NB4 (cell line): ENCODE data around the gene BTBD9.

Source experiments
- DNase-seq: peaks from one replicate; pipeline ENCODE4 v3.0.0; 2010; ENCODE audit warnings: low read depth
- H3K4me3 ChIP-seq: one replicate; pipeline ENCODE4 v1.5.1; 2011; ENCODE audit warnings: mild to moderate bottlenecking, low read depth, low read length, moderate library complexity
- MAX ChIP-seq: IDR thresholded peaks from 2 replicates; pipeline ENCODE4 v1.6.1; 2011; ENCODE audit warnings: low read depth, low read length
- MYC ChIP-seq: IDR thresholded peaks from 2 replicates; pipeline ENCODE4 v1.6.1; 2011; ENCODE audit warnings: low read depth, low read length
- POLR2A ChIP-seq: IDR thresholded peaks from 2 replicates; pipeline ENCODE4 v1.6.1; 2011; ENCODE audit warnings: mild to moderate bottlenecking; ENCODE audit not compliant: insufficient read length; ENCODE audit errors: extremely low read depth
- TF ChIP-seq, protein P1 (sequence below): IDR thresholded peaks from one replicate; pipeline ENCODE4 v1.5.1; 2012; ENCODE audit warnings: low read depth, low read length

BTBD9 gene

GRCh38 chr6:38153076-38153797 is 486.5 kb downstream of the BTBD9 start:
- no peak overlapping the region for H3K4me3 ChIP-seq
- no peak for DNase-seq
- TF ChIP-seq MYC (no peak), MAX (no peak), POLR2A (no peak)
- TF ChIP-seq, protein P1, sequence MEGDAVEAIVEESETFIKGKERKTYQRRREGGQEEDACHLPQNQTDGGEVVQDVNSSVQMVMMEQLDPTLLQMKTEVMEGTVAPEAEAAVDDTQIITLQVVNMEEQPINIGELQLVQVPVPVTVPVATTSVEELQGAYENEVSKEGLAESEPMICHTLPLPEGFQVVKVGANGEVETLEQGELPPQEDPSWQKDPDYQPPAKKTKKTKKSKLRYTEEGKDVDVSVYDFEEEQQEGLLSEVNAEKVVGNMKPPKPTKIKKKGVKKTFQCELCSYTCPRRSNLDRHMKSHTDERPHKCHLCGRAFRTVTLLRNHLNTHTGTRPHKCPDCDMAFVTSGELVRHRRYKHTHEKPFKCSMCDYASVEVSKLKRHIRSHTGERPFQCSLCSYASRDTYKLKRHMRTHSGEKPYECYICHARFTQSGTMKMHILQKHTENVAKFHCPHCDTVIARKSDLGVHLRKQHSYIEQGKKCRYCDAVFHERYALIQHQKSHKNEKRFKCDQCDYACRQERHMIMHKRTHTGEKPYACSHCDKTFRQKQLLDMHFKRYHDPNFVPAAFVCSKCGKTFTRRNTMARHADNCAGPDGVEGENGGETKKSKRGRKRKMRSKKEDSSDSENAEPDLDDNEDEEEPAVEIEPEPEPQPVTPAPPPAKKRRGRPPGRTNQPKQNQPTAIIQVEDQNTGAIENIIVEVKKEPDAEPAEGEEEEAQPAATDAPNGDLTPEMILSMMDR, result no peak

DNA sequence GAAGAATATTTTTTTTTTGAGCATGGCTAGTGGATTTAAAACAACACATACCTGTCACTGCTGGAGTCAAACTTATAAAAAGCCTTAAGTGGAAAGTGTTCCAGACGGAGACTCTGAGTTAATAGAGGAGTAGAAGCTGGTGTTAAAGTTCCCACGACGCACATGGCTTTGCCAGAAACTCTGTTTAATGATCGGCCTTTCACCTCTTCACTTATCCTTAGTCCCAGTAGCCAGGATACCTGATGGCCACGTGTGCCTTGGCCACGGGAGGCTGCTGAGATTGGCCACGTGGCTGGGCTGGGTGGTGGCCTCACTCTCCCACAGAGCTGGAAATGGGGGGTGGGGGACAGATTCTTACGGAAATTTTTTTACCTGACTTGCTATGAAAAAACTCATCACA is 487.1 kb downstream of the BTBD9 start:
- no peak for DNase-seq
- TF ChIP-seq MAX, result no peak
- no peak for TF ChIP-seq POLR2A
- H3K4me3 ChIP-seq, result no peak overlapping the region

- TF ChIP-seq POLR2A (no peak), MYC (no peak), MAX (no peak)
- TF ChIP-seq, protein P1, result no peak
- DNase-seq, result no peak
- no peak overlapping the region for H3K4me3 ChIP-seq
Observed at GRCh38 chr6:38151580-38152500, 487.9 kb downstream of the BTBD9 start.

GRCh38 chr6:38150681-38151296 is 488.9 kb downstream of the BTBD9 start:
- TF ChIP-seq MYC (no peak), MAX (no peak), POLR2A (no peak)
- no peak overlapping the region for H3K4me3 ChIP-seq
- no peak for DNase-seq

DNA sequence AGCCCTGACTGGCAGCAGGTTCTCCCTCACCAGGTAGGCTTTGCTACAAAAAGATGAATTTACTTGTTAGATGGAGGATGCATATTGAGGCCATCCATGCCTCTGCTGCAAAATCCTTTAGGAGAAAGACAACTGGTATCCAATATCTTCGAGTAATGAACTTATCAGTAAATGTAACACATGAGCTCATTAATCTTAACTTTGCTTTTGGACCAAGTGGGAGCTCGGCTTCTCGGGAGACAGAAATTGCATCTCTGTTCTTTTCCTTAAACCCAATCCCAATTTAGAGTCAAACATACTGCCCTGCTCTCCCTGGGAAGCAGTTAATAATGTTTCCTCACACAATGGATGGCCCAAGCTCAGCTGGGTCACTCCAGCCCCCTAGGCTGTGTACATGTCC is 489.7 kb downstream of the BTBD9 start:
- no peak for TF ChIP-seq MYC
- DNase-seq, result no peak
- H3K4me3 ChIP-seq, result no peak overlapping the region

- DNase-seq, result no peak
Observed at GRCh38 chr6:38149531-38149930, 490.2 kb downstream of the BTBD9 start.

More at GRCh38 chr6:38149531-38149930, 490.2 kb downstream of the BTBD9 start:
- no peak overlapping the region for H3K4me3 ChIP-seq
- TF ChIP-seq MAX, result no peak
- TF ChIP-seq POLR2A, result no peak
- TF ChIP-seq, protein P1, result no peak
- no peak for TF ChIP-seq MYC
